GM12864 (cell line): Measurements from ENCODE around the gene TBL2.
A peak's percentile ranks its signal among the peaks of the same experiment; 100 is the strongest.
"Not testable (repeated sequence)": the region's sequence is repeated elsewhere in the genome, so short reads cannot be mapped to it uniquely, and the experiment has no call there.

Experiments
- DNase-seq: peaks from one replicate; pipeline ENCODE4 v3.0.0-alpha.2; 2011; ENCODE audit warnings: low read depth
- H3K4me3 ChIP-seq: 2 replicates; pipeline ENCODE4 v1.5.1; 2011; ENCODE audit warnings: mild to moderate bottlenecking, low read depth, low read length, control low read depth
- TF ChIP-seq, protein P1 (sequence below): IDR thresholded peaks from 2 replicates; pipeline ENCODE4 v1.5.1; 2011; ENCODE audit warnings: low read depth, mild to moderate bottlenecking, moderate library complexity, low read length, control low read depth, inconsistent platforms; ENCODE audit errors: missing control alignments

TBL2 gene

DNA sequence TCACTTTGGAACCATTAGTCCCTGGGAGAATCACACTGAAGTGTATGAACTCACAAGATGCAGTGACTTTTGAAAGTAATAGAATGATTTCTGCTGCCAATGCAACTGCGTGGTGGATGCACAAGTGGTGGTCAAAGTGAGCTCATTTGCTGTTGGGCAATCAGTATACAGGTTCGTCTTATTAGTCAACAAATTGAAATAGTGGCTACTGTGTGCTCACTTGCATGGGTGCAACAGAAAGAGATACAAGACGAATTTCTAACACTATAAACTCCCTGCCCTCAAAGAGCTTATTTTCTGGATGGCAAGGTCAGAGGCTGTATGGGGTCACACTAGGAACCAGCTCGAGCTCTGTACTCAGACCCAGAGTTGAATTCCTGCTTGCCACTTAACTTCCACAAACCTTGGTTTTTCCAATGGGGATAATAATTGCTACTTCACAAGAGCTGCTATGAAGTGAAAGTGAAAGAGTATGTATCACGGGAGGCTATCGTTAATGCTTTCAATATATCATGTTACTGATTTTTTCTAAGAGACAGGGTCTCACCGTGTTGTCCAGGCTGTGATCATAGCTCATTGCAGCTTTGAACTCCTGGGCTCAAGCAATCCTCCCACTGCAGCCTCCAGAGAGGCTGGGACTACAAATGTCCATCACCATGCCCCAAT lies 12.6 kb downstream of the TBL2 start:
- no peak for DNase-seq
- peak overlapping the region; percentile 37 for H3K4me3 ChIP-seq
- TF ChIP-seq, protein P1, sequence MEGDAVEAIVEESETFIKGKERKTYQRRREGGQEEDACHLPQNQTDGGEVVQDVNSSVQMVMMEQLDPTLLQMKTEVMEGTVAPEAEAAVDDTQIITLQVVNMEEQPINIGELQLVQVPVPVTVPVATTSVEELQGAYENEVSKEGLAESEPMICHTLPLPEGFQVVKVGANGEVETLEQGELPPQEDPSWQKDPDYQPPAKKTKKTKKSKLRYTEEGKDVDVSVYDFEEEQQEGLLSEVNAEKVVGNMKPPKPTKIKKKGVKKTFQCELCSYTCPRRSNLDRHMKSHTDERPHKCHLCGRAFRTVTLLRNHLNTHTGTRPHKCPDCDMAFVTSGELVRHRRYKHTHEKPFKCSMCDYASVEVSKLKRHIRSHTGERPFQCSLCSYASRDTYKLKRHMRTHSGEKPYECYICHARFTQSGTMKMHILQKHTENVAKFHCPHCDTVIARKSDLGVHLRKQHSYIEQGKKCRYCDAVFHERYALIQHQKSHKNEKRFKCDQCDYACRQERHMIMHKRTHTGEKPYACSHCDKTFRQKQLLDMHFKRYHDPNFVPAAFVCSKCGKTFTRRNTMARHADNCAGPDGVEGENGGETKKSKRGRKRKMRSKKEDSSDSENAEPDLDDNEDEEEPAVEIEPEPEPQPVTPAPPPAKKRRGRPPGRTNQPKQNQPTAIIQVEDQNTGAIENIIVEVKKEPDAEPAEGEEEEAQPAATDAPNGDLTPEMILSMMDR = no peak

- DNase-seq = no peak
- TF ChIP-seq, protein P1 = no peak
- no peak overlapping the region for H3K4me3 ChIP-seq
Observed at GRCh38 chr7:73560109-73560835, 18.1 kb downstream of the TBL2 start.

DNA sequence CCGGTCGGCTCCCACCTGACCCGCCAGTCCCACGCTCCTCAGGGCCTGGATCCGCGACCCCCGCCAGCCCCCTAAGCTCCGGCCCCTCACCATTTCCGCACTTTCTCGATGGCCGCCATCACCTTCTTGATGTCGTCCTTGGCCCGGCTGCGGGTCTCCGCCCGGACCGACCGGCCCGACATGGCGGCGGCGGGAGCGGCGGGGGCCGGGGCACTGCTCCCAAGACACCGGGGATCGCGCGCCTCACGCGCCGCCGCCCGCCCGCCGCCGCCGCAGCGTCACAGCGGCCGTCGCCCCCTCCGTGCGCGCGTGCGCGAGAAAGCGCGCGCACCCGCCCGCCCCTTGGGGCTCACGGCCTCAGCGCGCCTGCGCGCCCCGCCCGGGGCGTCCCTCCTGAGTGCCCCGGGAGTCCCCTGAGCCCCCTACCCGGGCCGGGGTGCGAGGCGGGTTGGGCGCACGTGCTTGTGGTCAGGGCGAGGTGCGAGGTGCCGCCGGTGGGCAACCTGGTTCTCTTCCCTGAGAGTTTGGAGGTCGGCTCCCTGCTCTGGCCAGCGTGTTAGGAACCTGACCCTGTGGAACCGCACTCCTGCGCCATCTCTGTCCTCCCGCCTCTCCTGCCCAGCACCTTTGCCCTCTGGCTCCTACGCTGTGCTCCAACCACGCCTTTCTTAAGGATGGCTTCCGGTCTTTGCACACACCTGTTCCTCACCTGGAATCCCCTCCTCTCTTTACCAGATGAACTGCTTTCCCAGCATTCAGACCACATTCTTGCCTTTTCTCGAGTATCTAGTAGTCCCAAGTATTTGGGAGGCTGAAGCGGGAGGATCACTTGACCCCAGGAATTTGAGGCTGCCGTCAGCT lies 20.8 kb downstream of the TBL2 start, which contains the start of gene BCL7B:
Gene BCL7B (minus strand): TSS at position 294 of the 861 bp plus-strand sequence. CDS start 112 bp downstream, at position 182.
- DNase-seq = no peak
- peak within 1 kb of the TSS; percentile 87 for H3K4me3 ChIP-seq
- TF ChIP-seq, protein P1 = no peak

GRCh38 chr7:73557108-73557396 lies 21.3 kb downstream of the TBL2 start:
- peak overlapping the region; percentile 87 for H3K4me3 ChIP-seq
- peak; percentile 62 for DNase-seq
- TF ChIP-seq, protein P1 = no peak

DNA sequence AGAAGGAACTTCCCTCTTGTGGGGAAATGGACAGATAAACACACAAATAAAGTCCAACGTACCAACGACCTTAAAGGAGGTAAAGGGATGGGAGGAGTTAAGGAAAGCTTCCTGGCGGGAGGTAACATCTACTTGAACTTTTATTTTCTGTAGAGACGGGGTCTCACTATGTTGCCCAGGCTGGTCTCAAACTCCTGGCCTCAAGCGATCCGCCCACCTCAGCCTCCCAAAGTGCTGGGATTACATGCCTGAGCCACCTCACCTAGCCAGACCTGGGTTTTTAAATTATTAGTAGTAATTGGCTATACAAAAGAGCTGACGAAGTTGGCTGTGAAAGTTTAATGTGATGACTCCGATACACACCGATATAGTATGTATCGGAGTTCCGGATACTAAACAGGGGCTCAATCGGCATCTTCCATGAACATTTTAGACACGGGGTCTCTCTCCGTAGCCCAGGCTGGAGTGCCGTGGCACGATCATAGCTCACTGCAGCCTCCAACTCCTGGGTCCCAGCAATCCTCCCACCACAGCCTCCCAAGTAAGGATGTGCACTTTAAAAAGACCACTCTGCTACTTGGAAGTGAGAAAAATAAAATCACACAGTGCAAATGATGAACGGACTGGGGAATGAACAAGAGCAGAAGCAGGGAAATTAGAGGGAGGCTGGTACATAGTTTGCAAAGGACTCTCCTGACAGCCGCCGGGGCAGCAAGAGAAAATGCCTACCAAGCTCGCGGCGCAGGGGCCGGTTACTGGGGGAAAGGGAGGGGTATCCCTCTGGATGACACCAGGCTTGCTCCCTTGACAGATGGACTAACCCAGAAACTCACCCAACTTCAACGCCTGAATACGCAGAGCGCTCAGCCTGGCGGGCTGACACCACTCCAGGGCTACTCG lies 21.9 kb downstream of the TBL2 start:
- peak overlapping the region; percentile 87 for H3K4me3 ChIP-seq
- TF ChIP-seq, protein P1 = no peak
- DNase-seq = no peak

GRCh38 chr7:73555411-73555982 lies 22.9 kb downstream of the TBL2 start:
- DNase-seq = no peak
- H3K4me3 ChIP-seq = no peak overlapping the region; the same call in 1 of the 2 replicates
- TF ChIP-seq, protein P1 = no peak

DNA sequence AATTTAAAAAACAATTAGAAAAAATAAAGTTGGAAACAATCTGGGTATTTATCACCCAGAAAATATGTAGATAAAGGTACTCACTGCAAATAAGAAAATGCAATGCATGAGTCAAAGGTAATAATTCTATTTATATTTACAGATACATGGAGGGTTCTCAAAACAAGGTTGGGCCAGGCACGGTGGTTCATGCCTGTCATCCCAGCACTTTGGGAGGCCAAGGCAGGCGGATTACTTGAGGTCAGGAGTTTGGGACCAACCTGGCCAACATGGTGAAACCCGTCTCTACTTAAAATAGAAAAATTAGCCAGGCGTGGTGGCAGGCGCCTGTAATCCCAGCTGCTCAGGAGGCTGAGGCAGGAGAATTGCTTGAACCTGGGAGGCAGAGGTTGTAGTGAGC lies 28.3 kb downstream of the TBL2 start:
- not testable (repeated sequence) for DNase-seq, H3K4me3 ChIP-seq
